OCI-LY3 (cell line): ENCODE measurements around the gene ITIH3.

Source experiments
- CTCF ChIP-seq: fragments of 200-600, 300-600 bp; sonication (generic); IDR thresholded peaks from 2 replicates; pipeline ENCODE4 v1.5.1; 2014; ENCODE audit warnings: antibody characterized with exemption, low read length, low read depth
- EZH2phosphoT487 ChIP-seq: fragments of 200-600 bp; shearing (Covaris generic); IDR thresholded peaks from 2 replicates; pipeline ENCODE4 v1.6.1; 2018; ENCODE audit warnings: antibody characterized with exemption, mixed run types, low read depth

- TF ChIP-seq CTCF (no peak), EZH2phosphoT487 (no peak)
Observed at GRCh38 chr3:52773361-52774065, 21.1 kb upstream of the ITIH3 start.
